Anterior cingulate cortex (tissue), 58 donors: ENCODE measurements around the gene GCM1.
"Not testable (repeated sequence)": the region's sequence is repeated elsewhere in the genome, so short reads cannot be mapped to it uniquely, and the experiment has no call there.

Experiments used
- DNase-seq, 58 donors: peaks; one replicate each; lab custom pipeline; 2025; lab: John Stamatoyannopoulos, UW

GCM1 gene

GRCh38 chr6:53148684-53149083 lies at the start of gene GCM1:
GCM1 (minus strand) TSS chr6:53148841; CDS start chr6:53145632, 3,209 bp downstream.
- DNase-seq: no peak

- no peak for DNase-seq
These were observed 48.9 kb upstream of the GCM1 start for GRCh38 chr6:53197553-53197952.

GRCh38 chr6:53195048-53195447 lies 46.4 kb upstream of the GCM1 start:
- no peak for DNase-seq

GRCh38 chr6:53192682-53193188 lies 44.1 kb upstream of the GCM1 start:
- DNase-seq: no peak

GRCh38 chr6:53189554-53189953 lies 40.9 kb upstream of the GCM1 start:
- DNase-seq: no peak

GRCh38 chr6:53188833-53189232 lies 40.2 kb upstream of the GCM1 start:
- no peak for DNase-seq

GRCh38 chr6:53180678-53181077 lies 32.0 kb upstream of the GCM1 start:
- no peak for DNase-seq

- DNase-seq: peak in 2 of 58 donors; percentile 1 to 44
These were observed 31.5 kb upstream of the GCM1 start for GRCh38 chr6:53179961-53180651.

GRCh38 chr6:53178837-53179432 lies 30.3 kb upstream of the GCM1 start:
- DNase-seq: no peak

- DNase-seq: no peak
These were observed 26.4 kb upstream of the GCM1 start for GRCh38 chr6:53175027-53175426.

GRCh38 chr6:53172468-53172803 lies 23.8 kb upstream of the GCM1 start:
- no peak for DNase-seq

- peak; percentile 15 to 93 (median 80) for DNase-seq
These were observed 23.2 kb upstream of the GCM1 start for GRCh38 chr6:53171605-53172467.

GRCh38 chr6:53168516-53169267 lies 20.1 kb upstream of the GCM1 start:
- no peak for DNase-seq

- DNase-seq: no peak
These were observed 16.7 kb upstream of the GCM1 start for GRCh38 chr6:53165293-53165692.

- no peak for DNase-seq
These were observed 14.0 kb upstream of the GCM1 start for GRCh38 chr6:53162606-53163005.

- DNase-seq: no peak
These were observed 12.9 kb upstream of the GCM1 start for GRCh38 chr6:53161481-53162009.

- DNase-seq: no peak
These were observed 10.9 kb upstream of the GCM1 start for GRCh38 chr6:53159558-53159957.

- not testable (repeated sequence) for DNase-seq
These were observed 9.4 kb upstream of the GCM1 start for GRCh38 chr6:53158076-53158475.

- not testable (repeated sequence) for DNase-seq
These were observed 6.6 kb upstream of the GCM1 start for GRCh38 chr6:53155279-53155678.

GRCh38 chr6:53154794-53155193 lies 6.2 kb upstream of the GCM1 start:
- DNase-seq: no peak
